Measurements from ENCODE around the gene NEDD4. TPM values are rescaled to one million over a fixed set of nuclear protein-coding genes. Genes with fewer than 3 reads are reported as not detected.
"Not testable (repeated sequence)": the region's sequence is repeated elsewhere in the genome, so short reads cannot be mapped to it uniquely, and the experiment has no call there.

NEDD4 gene
- total RNA-seq, 4 donors from 2014 or later = 36.3 to 87.1 (median 72.3) TPM

DNA sequence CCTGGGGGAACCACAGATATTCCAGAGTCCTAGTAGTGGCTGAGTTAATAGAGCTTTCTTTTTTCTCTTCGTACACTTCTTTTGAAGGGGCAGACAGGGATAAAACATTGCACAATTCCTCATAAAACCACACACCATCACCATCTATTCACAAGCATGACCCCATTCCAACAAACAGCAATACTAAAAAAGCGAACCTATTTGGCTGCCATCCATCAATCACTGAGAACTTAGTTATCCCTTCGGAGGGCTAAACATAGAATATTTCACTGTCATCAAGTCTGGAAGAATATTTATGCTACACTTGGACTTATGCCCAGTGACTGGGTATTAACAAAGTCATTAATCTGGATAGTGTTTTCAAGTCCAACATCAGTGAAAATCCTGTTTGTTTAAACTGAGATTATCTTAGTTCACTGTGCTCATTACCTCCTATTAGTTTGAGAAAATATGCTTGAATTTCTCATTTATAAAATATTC, 170.2 kb downstream of the NEDD4 start:
- Histone ChIP-seq H3K4me3 (no peak overlapping the region), H3K27me3 (no peaks in the 10 kb centered on the region), H3K9me3 (no peaks in the 10 kb centered on the region), H3K27ac (no peak overlapping the region), H3K4me1 (no peaks in the 10 kb centered on the region), H3K36me3 (no peaks in the 10 kb centered on the region)
- TF ChIP-seq, protein P1, sequence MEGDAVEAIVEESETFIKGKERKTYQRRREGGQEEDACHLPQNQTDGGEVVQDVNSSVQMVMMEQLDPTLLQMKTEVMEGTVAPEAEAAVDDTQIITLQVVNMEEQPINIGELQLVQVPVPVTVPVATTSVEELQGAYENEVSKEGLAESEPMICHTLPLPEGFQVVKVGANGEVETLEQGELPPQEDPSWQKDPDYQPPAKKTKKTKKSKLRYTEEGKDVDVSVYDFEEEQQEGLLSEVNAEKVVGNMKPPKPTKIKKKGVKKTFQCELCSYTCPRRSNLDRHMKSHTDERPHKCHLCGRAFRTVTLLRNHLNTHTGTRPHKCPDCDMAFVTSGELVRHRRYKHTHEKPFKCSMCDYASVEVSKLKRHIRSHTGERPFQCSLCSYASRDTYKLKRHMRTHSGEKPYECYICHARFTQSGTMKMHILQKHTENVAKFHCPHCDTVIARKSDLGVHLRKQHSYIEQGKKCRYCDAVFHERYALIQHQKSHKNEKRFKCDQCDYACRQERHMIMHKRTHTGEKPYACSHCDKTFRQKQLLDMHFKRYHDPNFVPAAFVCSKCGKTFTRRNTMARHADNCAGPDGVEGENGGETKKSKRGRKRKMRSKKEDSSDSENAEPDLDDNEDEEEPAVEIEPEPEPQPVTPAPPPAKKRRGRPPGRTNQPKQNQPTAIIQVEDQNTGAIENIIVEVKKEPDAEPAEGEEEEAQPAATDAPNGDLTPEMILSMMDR (IDR thresholded peaks at IDR 0.05) = no peak
- no peak for TF ChIP-seq POLR2A (IDR thresholded peaks at IDR 0.05)
- DNase-seq = no peak

DNA sequence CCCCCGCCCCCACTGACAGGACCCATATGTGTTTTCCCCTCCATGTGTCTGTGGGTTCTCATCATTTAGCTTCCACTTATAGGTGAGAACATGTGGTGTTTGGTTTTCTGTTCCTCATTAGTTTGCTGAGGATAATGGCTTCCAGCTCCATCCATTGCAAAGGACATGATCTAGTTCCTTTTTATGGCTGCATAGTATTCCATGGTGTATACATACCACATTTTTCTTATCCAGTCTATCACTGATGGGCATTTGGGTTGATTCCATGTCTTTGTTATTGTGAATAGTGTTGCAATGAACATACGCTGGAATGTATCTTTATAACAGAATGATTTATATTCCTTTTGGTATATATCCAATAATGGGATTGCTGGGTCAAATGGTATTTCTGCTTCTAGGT, 171.7 kb downstream of the NEDD4 start:
- H3K9me3 ChIP-seq, H3K27me3 ChIP-seq, H3K4me1 ChIP-seq, H3K36me3 ChIP-seq, DNase-seq, H3K27ac ChIP-seq, H3K4me3 ChIP-seq: not testable (repeated sequence)

DNA sequence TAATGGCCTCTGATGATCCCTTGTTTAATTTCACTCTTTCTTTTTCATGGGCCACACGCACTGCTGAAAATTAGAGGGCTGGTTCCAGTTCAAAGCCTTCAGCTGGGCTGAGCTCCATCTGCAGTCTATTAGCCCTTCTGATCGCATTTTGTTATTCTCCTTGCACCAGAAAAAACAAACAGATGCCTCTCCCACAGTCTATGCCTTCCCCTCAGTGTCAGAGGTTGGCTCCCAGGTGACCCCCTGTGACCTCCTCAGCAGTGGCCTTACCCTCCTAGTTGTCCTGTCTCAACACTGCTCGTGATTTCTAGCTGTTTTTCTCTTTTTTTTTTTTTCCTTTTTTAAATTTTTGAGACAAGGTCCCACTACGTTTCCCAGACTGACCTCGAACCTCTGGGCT, 173.4 kb downstream of the NEDD4 start:
- DNase-seq = no peak
- H3K36me3 ChIP-seq = no peaks in the 10 kb centered on the region
- H3K4me1 ChIP-seq = no peaks in the 10 kb centered on the region
- no peak overlapping the region for H3K27ac ChIP-seq
- no peaks in the 10 kb centered on the region for H3K9me3 ChIP-seq
- H3K4me3 ChIP-seq = no peak overlapping the region
- no peaks in the 10 kb centered on the region for H3K27me3 ChIP-seq
- TF ChIP-seq, protein P1 (IDR thresholded peaks at IDR 0.05) = no peak
- TF ChIP-seq POLR2A (IDR thresholded peaks at IDR 0.05) = no peak

DNA sequence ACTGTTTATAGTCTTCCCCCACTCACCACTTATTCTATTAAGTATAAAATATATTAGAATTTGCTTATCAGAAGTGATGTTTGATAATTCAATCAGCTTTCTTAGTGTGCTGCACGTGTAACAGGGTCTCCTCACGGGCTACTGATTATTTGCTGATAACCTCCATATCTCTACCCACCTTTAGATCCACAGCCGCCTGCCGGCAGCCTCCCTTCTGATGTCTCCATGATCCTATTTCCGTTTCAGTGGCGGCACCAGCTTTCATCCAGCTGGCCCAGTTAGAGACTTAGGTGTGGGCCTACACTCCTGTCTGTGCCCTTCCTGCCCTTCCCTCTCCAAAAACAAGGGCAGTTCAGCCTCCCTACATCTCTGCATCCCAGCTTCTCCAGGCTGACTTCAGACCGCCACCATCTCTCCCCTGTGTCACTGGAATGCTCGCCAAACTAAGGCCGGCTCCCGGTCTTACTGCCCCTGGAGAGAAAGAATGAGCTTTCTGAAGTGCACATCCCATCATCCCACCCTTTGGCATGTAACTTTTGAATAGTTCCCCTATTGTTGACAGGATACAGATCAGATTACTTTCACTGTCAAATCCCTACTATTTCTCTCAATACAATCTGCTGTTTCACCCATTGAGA, 173.9 kb downstream of the NEDD4 start:
- no peak for DNase-seq
- no peaks in the 10 kb centered on the region for H3K4me1 ChIP-seq
- no peaks in the 10 kb centered on the region for H3K27me3 ChIP-seq
- H3K36me3 ChIP-seq = no peaks in the 10 kb centered on the region
- no peak overlapping the region for H3K4me3 ChIP-seq
- TF ChIP-seq, protein P1 (IDR thresholded peaks at IDR 0.05) = no peak
- no peak for TF ChIP-seq POLR2A (IDR thresholded peaks at IDR 0.05)
- H3K27ac ChIP-seq = no peak overlapping the region
- H3K9me3 ChIP-seq = no peaks in the 10 kb centered on the region

DNA sequence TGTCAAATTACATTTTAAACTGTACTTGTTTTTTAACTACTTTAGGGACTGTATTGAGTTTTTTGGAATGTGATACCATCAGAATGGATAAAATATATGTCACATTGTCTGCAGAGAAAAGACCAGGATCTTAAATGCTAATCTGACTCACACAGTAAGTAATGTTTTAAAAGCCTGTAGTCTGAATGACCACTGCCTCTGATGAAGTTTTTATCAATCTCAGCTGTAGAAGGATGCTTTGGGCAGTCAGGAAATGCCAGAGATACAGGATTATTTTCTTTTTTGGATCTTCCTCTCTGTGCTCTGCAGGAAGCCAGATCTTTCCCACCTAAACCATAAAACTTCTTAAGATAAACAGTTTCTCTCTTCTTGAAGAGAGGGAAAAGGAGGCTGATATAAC, 177.4 kb downstream of the NEDD4 start:
- no peaks in the 10 kb centered on the region for H3K27me3 ChIP-seq
- DNase-seq = no peak
- no peaks in the 10 kb centered on the region for H3K36me3 ChIP-seq
- no peak overlapping the region for H3K27ac ChIP-seq
- H3K4me1 ChIP-seq = no peaks in the 10 kb centered on the region
- H3K4me3 ChIP-seq = no peak overlapping the region
- no peak for TF ChIP-seq POLR2A (IDR thresholded peaks at IDR 0.05)
- TF ChIP-seq, protein P1 (IDR thresholded peaks at IDR 0.05) = no peak
- no peaks in the 10 kb centered on the region for H3K9me3 ChIP-seq

DNA sequence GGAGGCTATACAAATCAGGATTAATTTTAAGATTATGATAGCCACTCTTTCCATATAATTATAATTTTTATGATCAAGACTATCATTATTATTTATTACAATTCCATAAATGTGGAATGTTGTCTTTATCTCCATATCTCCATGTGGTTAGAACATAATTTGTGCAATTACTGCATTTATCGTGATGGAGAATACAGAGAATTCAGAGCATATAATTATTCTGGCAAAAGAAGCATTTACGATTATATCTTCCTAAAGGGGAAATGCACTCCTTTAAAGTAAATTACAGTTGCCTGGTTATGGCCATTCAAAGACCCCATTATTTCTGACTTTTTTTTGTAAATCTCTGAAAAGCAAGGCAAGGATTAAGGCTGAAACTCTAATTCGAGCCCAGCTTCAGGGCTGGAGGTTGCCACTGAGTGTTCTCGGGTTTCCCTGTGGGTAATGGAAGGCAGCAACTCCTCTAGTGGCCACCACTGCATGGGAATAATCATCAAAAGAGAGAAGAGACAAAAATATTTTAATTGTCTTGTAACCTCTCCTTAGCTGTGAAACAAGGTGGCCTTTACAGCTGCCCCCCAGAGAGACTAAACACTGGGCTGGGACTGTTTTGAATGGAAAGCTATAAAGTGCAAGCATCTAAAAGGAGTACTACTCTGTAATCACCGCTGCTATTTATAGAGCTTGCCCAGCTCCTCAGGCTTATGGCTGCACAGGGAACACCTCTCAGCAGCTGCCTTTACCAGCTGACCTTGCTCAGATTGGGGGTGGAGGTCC, 190.6 kb downstream of the NEDD4 start:
- no peaks in the 10 kb centered on the region for H3K27me3 ChIP-seq
- no peaks in the 10 kb centered on the region for H3K9me3 ChIP-seq
- H3K36me3 ChIP-seq = no peaks in the 10 kb centered on the region
- no peak for TF ChIP-seq POLR2A (IDR thresholded peaks at IDR 0.05)
- TF ChIP-seq, protein P1 (IDR thresholded peaks at IDR 0.05) = no peak
- no peak for DNase-seq
- no peak overlapping the region for H3K27ac ChIP-seq
- H3K4me1 ChIP-seq = no peaks in the 10 kb centered on the region
- no peak overlapping the region for H3K4me3 ChIP-seq

Data from Peyer's patch (tissue), 4 donors.